ENCODE measurements around the gene LRRC27. TPM values are rescaled to one million over a fixed set of nuclear protein-coding genes. Genes with fewer than 3 reads are reported as not detected.

Gene LRRC27
- total RNA-seq, 1 donor from 2014 or later = 3.8 TPM

- intact Hi-C loops (cut with micrococcal nuclease) = loop anchor here (5.0 kb wide), 1 partner anchor 133 kb away; no protein-coding TSS in a partner anchor
- Histone ChIP-seq H3K4me1 (peaks cover 10% of the 10 kb centered on the region), H3K4me3 (no peak overlapping the region), H3K36me3 (peaks cover 8% of the 10 kb centered on the region), H3K27me3 (ENCODE audit: low read depth) (no peaks in the 10 kb centered on the region), H3K27ac (replicated peaks) (no peak overlapping the region), H3K9me3 (replicated peaks) (no peaks in the 10 kb centered on the region)
- DNase-seq = no peak
- TF ChIP-seq CTCF (IDR thresholded peaks at IDR 0.05; ENCODE audit: borderline replicate concordance) = no peak
Measured at GRCh38 chr10:132355754-132356153, 23.8 kb downstream of the LRRC27 start.

- Histone ChIP-seq H3K4me3 (no peak overlapping the region), H3K9me3 (replicated peaks) (no peaks in the 10 kb centered on the region), H3K27ac (replicated peaks) (no peak overlapping the region), H3K27me3 (ENCODE audit: low read depth) (no peaks in the 10 kb centered on the region), H3K36me3 (peaks cover 1% of the 10 kb centered on the region), H3K4me1 (peaks cover 10% of the 10 kb centered on the region)
- intact Hi-C loops (cut with micrococcal nuclease) = loop anchor here (5.0 kb wide), 1 partner anchor 134 kb away; no protein-coding TSS in a partner anchor
- no peak for TF ChIP-seq CTCF (IDR thresholded peaks at IDR 0.05; ENCODE audit: borderline replicate concordance)
- DNase-seq = no peak
Measured at GRCh38 chr10:132356621-132357195, 24.7 kb downstream of the LRRC27 start.

GRCh38 chr10:132357286-132358058, 25.5 kb downstream of the LRRC27 start:
- no peak for DNase-seq
- no peaks in the 10 kb centered on the region for H3K27me3 ChIP-seq (ENCODE audit: low read depth)
- H3K36me3 ChIP-seq = no peaks in the 10 kb centered on the region
- intact Hi-C loops (cut with micrococcal nuclease) = loop anchor here (5.0 kb wide), 1 partner anchor 135 kb away; no protein-coding TSS in a partner anchor
- H3K4me3 ChIP-seq = no peak overlapping the region
- TF ChIP-seq CTCF (IDR thresholded peaks at IDR 0.05; ENCODE audit: borderline replicate concordance) = no peak
- peaks cover 10% of the 10 kb centered on the region for H3K4me1 ChIP-seq
- H3K27ac ChIP-seq (replicated peaks) = no peak overlapping the region
- H3K9me3 ChIP-seq (replicated peaks) = no peaks in the 10 kb centered on the region

- intact Hi-C loops (cut with micrococcal nuclease) = loop anchor here (5.0 kb wide), 1 partner anchor 137 kb away; no protein-coding TSS in a partner anchor
- TF ChIP-seq CTCF (IDR thresholded peaks at IDR 0.05; ENCODE audit: borderline replicate concordance) = peak; percentile 39
- H3K4me1 ChIP-seq = peaks cover 10% of the 10 kb centered on the region
- peak; percentile 62 for DNase-seq
- H3K4me3 ChIP-seq = no peak overlapping the region
- no peaks in the 10 kb centered on the region for H3K36me3 ChIP-seq
- peak overlapping the region; percentile 69 for H3K27ac ChIP-seq (replicated peaks)
- H3K9me3 ChIP-seq (replicated peaks) = no peaks in the 10 kb centered on the region
- no peaks in the 10 kb centered on the region for H3K27me3 ChIP-seq (ENCODE audit: low read depth)
Measured at GRCh38 chr10:132359305-132360040, 27.5 kb downstream of the LRRC27 start.

- peak; percentile 63 for TF ChIP-seq CTCF (IDR thresholded peaks at IDR 0.05; ENCODE audit: borderline replicate concordance)
- peaks cover 10% of the 10 kb centered on the region for H3K4me1 ChIP-seq
- no peaks in the 10 kb centered on the region for H3K27me3 ChIP-seq (ENCODE audit: low read depth)
- H3K4me3 ChIP-seq = no peak overlapping the region
- H3K36me3 ChIP-seq = peaks cover 7% of the 10 kb centered on the region
- no peaks in the 10 kb centered on the region for H3K9me3 ChIP-seq (replicated peaks)
- DNase-seq = no peak
- intact Hi-C loops (cut with micrococcal nuclease) = no loop called here
- no peak overlapping the region for H3K27ac ChIP-seq (replicated peaks)
Measured at GRCh38 chr10:132360766-132361447, 28.9 kb downstream of the LRRC27 start.
